Pancreas (tissue), 10 donors: ENCODE results near the gene ADAD2. TPM values are rescaled to one million over a fixed set of nuclear protein-coding genes. Genes with fewer than 3 reads are reported as not detected.

Experiments used
- ATAC-seq, 4 donors: fragments of 200-7000 bp; cut with Tn5 transposase; one replicate each; pipeline versions ENCODE4 v1.8.0 to v1.9.1; 2020; ENCODE audit warnings: mild to moderate bottlenecking in 4 of 4, moderate library complexity in 4 of 4
- DNase-seq, 6 donors: peaks; one replicate each; pipeline ENCODE4 v3.0.0-alpha.2; 2020
- FAIRE-seq: peaks from 2 replicates; lab custom pipeline; 2012; peaks lifted over from hg19 to GRCh38; lab: Jason Lieb, UNC
- H3K27ac ChIP-seq, 4 donors: fragments of 200-600 bp; sonication (generic); 1 replicate in 3 of 4; 2 replicates in 1 of 4; pipeline versions ENCODE4 v1.5.0 to v1.8.0; 2020
- H3K27me3 ChIP-seq, 4 donors: fragments of 200-600 bp; one replicate each; pipeline ENCODE4 v1.8.0; 2021
- H3K36me3 ChIP-seq, 3 donors: fragments of 200-600 bp; sonication (generic) in 1 of 3; one replicate each; pipeline versions ENCODE4 v1.5.0 to v1.8.0; 2020 to 2021
- H3K4me1 ChIP-seq, 3 donors: fragments of 200-600 bp; one replicate each; pipeline ENCODE4 v1.8.0; 2021
- H3K4me3 ChIP-seq, 4 donors: fragments of 200-600 bp; sonication (generic) in 2 of 4; one replicate each; pipeline versions ENCODE4 v1.5.0 to v1.8.0; 2020 to 2021
- H3K9me3 ChIP-seq, 4 donors: fragments of 200-600 bp; one replicate each; pipeline ENCODE4 v1.8.0; 2021
- WGBS, 2 donors: extraction: QIAGEN DNeasy Blood & Tissue Kit; methylation state at CpG; one replicate each; pipeline ENCODE4 v1.1.7; 2013; 5-methylcytosine and 5-hydroxymethylcytosine counted together
- intact Hi-C, 3 donors: fragments of 100-400 bp; cut with DNase I; formaldehyde crosslinking; loops; one replicate each; pipeline versions ENCODE4 v1.11.1 to v1.14.2; 2022
- polyA plus RNA-seq, 2 donors: library from polyadenylated mRNA; stranded (reverse); fragments of 200-250 nt; gene quantifications; one replicate each; pipeline ENCODE4 v1.2.3, GENCODE V29; 2013
- total RNA-seq, 6 donors: library from RNA; stranded (reverse); fragmentation: NEBNext Ultra II Directional in 4 of 6; extraction: Animal tissue kit (Norgen Biotek cat#: 25700) in 4 of 6; gene quantifications; one replicate each; pipeline versions ENCODE4 v1.2.1 to v1.2.4, GENCODE V29; 2021 to 2023
- TF ChIP-seq, protein P1 (sequence below), 4 donors: fragments of 200-600 bp; sonication (generic) in 3 of 4; IDR thresholded peaks; one replicate each; pipeline versions ENCODE4 v1.5.0 to v1.8.0; 2021; ENCODE audit warnings: antibody characterized with exemption in 4 of 4
- donor health status: healthy with polysubstance abuse.
- donor health status: DM: no; HTN: no; CAD: no; lungs with moderate emphysema.
- donor health status: DM: no; HTN: no; CAD: no.
- donor health status: control.
- donor health status: control.
- donor health status: Bipolar disorder and iron deficiency.
- donor health status: DM: yes; HTN: yes; CAD: no.
- donor health status: DM: no; HTN: no; CAD: no.
- donor health status: DM: no; HTN: no; CAD: no.
- donor health status: DM: yes; HTN: yes; CAD: no.

The ADAD2 gene
- total and polyA plus RNA-seq, 8 donors = 0.19 to 3.8 (median 1.3) TPM; not detected in 4

GRCh38 chr16:84193480-84193879, 2.5 kb downstream of the ADAD2 start:
- ATAC-seq = no peak
- H3K36me3 ChIP-seq = no peaks in the 10 kb centered on the region
- TF ChIP-seq, protein P1, sequence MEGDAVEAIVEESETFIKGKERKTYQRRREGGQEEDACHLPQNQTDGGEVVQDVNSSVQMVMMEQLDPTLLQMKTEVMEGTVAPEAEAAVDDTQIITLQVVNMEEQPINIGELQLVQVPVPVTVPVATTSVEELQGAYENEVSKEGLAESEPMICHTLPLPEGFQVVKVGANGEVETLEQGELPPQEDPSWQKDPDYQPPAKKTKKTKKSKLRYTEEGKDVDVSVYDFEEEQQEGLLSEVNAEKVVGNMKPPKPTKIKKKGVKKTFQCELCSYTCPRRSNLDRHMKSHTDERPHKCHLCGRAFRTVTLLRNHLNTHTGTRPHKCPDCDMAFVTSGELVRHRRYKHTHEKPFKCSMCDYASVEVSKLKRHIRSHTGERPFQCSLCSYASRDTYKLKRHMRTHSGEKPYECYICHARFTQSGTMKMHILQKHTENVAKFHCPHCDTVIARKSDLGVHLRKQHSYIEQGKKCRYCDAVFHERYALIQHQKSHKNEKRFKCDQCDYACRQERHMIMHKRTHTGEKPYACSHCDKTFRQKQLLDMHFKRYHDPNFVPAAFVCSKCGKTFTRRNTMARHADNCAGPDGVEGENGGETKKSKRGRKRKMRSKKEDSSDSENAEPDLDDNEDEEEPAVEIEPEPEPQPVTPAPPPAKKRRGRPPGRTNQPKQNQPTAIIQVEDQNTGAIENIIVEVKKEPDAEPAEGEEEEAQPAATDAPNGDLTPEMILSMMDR (IDR thresholded peaks at IDR 0.05) = no peak
- FAIRE-seq = no peak
- intact Hi-C loops = no loop called here
- H3K27me3 ChIP-seq = no peaks in the 10 kb centered on the region
- H3K4me1 ChIP-seq = no peaks in the 10 kb centered on the region
- DNase-seq = no peak
- no peak overlapping the region for H3K27ac ChIP-seq
- no peaks in the 10 kb centered on the region for H3K9me3 ChIP-seq
- no peak overlapping the region for H3K4me3 ChIP-seq
- 77% methylated on average over 7 of the region's 7 CpGs for WGBS, 2 donors

- ATAC-seq (no peak), FAIRE-seq (no peak), DNase-seq (no peak)
- Histone ChIP-seq H3K4me3 (no peak overlapping the region), H3K27ac (no peak overlapping the region), H3K9me3 (no peaks in the 10 kb centered on the region), H3K4me1 (no peaks in the 10 kb centered on the region), H3K36me3 (no peaks in the 10 kb centered on the region), H3K27me3 (no peaks in the 10 kb centered on the region)
- intact Hi-C loops = no loop called here
- TF ChIP-seq, protein P1 (IDR thresholded peaks at IDR 0.05) = no peak
- WGBS, 2 donors = 81 to 83% methylated on average over 11 of the region's 11 CpGs
Observed at GRCh38 chr16:84194018-84194417, 3.1 kb downstream of the ADAD2 start.

GRCh38 chr16:84194470-84195200, 3.7 kb downstream of the ADAD2 start:
- no peaks in the 10 kb centered on the region for H3K9me3 ChIP-seq
- H3K27me3 ChIP-seq = no peaks in the 10 kb centered on the region
- no peak overlapping the region for H3K27ac ChIP-seq
- WGBS, 2 donors = 66 to 71% methylated on average over 31 to 34 of the region's 34 CpGs
- TF ChIP-seq, protein P1 (IDR thresholded peaks at IDR 0.05) = no peak
- no peak for ATAC-seq
- no peak overlapping the region for H3K4me3 ChIP-seq
- no peaks in the 10 kb centered on the region for H3K36me3 ChIP-seq
- FAIRE-seq = no peak
- intact Hi-C loops = no loop called here
- peak in 1 of 6 donors; percentile 47 for DNase-seq
- H3K4me1 ChIP-seq = no peaks in the 10 kb centered on the region

GRCh38 chr16:84195201-84196093, 4.5 kb downstream of the ADAD2 start:
- no peak for ATAC-seq
- 69 to 75% methylated on average over 34 to 38 of the region's 38 CpGs for WGBS, 2 donors
- intact Hi-C loops = no loop called here

More at GRCh38 chr16:84195201-84196093, 4.5 kb downstream of the ADAD2 start:
- FAIRE-seq = no peak
- TF ChIP-seq, protein P1 (IDR thresholded peaks at IDR 0.05) = no peak
- no peaks in the 10 kb centered on the region for H3K4me1 ChIP-seq
- H3K27me3 ChIP-seq = no peaks in the 10 kb centered on the region
- peak in 1 of 6 donors; percentile 72 for DNase-seq
- no peak overlapping the region for H3K27ac ChIP-seq
- H3K9me3 ChIP-seq = no peaks in the 10 kb centered on the region
- H3K36me3 ChIP-seq = no peaks in the 10 kb centered on the region
- no peak overlapping the region for H3K4me3 ChIP-seq
